K562 (cell line): ENCODE data around the gene GPER1. TPM values are rescaled to one million over a fixed set of nuclear protein-coding genes. Genes with fewer than 3 reads are reported as not detected.
A peak's percentile ranks its signal among the peaks of the same experiment; 100 is the strongest.

Experiments
- ATAC-seq: fragments of 200-7000 bp; cut with Tn5 transposase; 3 replicates; pipeline ENCODE4 v1.9.1; 2020; ENCODE audit warnings: moderate library complexity
- BruUV-seq: library from RNA; stranded (reverse); fragments of 400-500 nt; replicated peaks from 2 replicates; lab custom pipeline; 2021; lab: Mats Ljungman, UMichigan
- CTCF ChIA-PET: fragments of 300-600 bp; formaldehyde crosslinking; extraction: SDS; loops from one replicate; lab custom pipeline; 2021; ENCODE audit warnings: low intra/inter-chr PET ratio; lab: Yijun Ruan, JAX
- POLR2A ChIA-PET: fragments of 300-600, 350-650 bp; sonication (Branson Sonifier 250); formaldehyde crosslinking; extraction: SDS; loops from one replicate; lab custom pipeline; 2021; ENCODE audit warnings: antibody characterized with exemption, inconsistent platforms; lab: Yijun Ruan, JAX
- DNase-seq, 4 experiments: peaks; one replicate each; pipeline versions ENCODE4 v3.0.0 to v3.0.0-alpha.2; 2011 to 2018; ENCODE audit warnings: low spot score in 3 of 4, mixed read lengths in 3 of 4; ENCODE audit errors: extremely low read depth in 1 of 4
- FAIRE-seq: peaks from 2 replicates; lab custom pipeline; 2011; peaks lifted over from hg19 to GRCh38; lab: Jason Lieb, UNC
- H2AFZ ChIP-seq: 2 replicates; pipeline ENCODE4 v1.6.0; 2011; ENCODE audit warnings: low read depth, low read length, control low read depth, inconsistent platforms
- H3K27ac ChIP-seq: fragments of 200-600 bp; 3 replicates; pipeline ENCODE4 v1.8.0; 2011; ENCODE audit warnings: low read depth, mild to moderate bottlenecking, control low read depth, inconsistent platforms, low read length, moderate library complexity, mixed read lengths; ENCODE audit errors: extremely low read depth
- H3K27me3 ChIP-seq, 2 experiments: fragments of 300-600 bp in 1 of 2; 2 replicates in 1 of 2; 3 replicates in 1 of 2; pipeline versions ENCODE4 v1.6.0 to v1.8.0; 2011; ENCODE audit warnings: inconsistent platforms in 2 of 2, low read length in 2 of 2, mild to moderate bottlenecking in 1 of 2, mixed read lengths in 1 of 2, moderate library complexity in 1 of 2; ENCODE audit not compliant: control insufficient read depth in 2 of 2, insufficient read depth in 2 of 2
- H3K36me3 ChIP-seq: fragments of 300-600 bp; 3 replicates; pipeline ENCODE4 v1.8.0; 2011; ENCODE audit warnings: mild to moderate bottlenecking, low read length, inconsistent platforms; ENCODE audit not compliant: control insufficient read depth, insufficient read depth
- H3K4me1 ChIP-seq, 2 experiments: fragments of 200-600 bp in 1 of 2; replicated peaks in 1 of 2; 2 replicates in 1 of 2; 3 replicates in 1 of 2; pipeline versions ENCODE4 v1.5.1 to v1.8.0; 2011; ENCODE audit warnings: inconsistent platforms in 2 of 2, low read length in 2 of 2, mild to moderate bottlenecking in 1 of 2, mixed read lengths in 1 of 2, moderate library complexity in 1 of 2; ENCODE audit not compliant: control insufficient read depth in 2 of 2, insufficient read depth in 2 of 2
- H3K4me2 ChIP-seq: 2 replicates; pipeline ENCODE4 v1.6.1; 2011; ENCODE audit warnings: low read length, control low read depth, inconsistent platforms, mixed read lengths; ENCODE audit not compliant: insufficient read depth
- H3K4me3 ChIP-seq: fragments of 200-600 bp; sonication (generic), shearing (Covaris generic); 2 replicates; pipeline ENCODE4 v1.5.1; 2016; ENCODE audit warnings: control low read depth, inconsistent platforms
- H3K79me2 ChIP-seq: fragments of 200-600 bp; 3 replicates; pipeline ENCODE4 v1.8.0; 2011; ENCODE audit warnings: low read length, inconsistent platforms; ENCODE audit not compliant: control insufficient read depth, insufficient read depth
- H3K9ac ChIP-seq, 2 experiments: 2 replicates each; pipeline versions ENCODE4 v1.6.0 to v1.6.1; 2011; ENCODE audit warnings: low read depth in 2 of 2, low read length in 2 of 2, control low read depth in 1 of 2, inconsistent platforms in 1 of 2, mild to moderate bottlenecking in 1 of 2, mixed read lengths in 1 of 2; ENCODE audit not compliant: insufficient read depth in 1 of 2
- H3K9me1 ChIP-seq: one replicate; pipeline ENCODE4 v1.6.0; 2011; ENCODE audit warnings: inconsistent platforms, mild to moderate bottlenecking, low read length, moderate library complexity; ENCODE audit not compliant: control insufficient read depth, insufficient read depth
- H3K9me3 ChIP-seq: replicated peaks from 2 replicates; pipeline ENCODE4 v1.5.1; 2011; ENCODE audit warnings: low read depth, low read length, inconsistent platforms; ENCODE audit not compliant: control insufficient read depth, insufficient read depth
- H4K20me1 ChIP-seq: replicated peaks from 2 replicates; pipeline ENCODE4 v1.6.1; 2011; ENCODE audit warnings: low read length, inconsistent platforms, mixed read lengths; ENCODE audit not compliant: control insufficient read depth, insufficient read depth
- KDM4B ChIP-seq, 2 experiments: fragments of 450-650 bp in 1 of 2; sonication (generic) in 1 of 2; IDR thresholded peaks; 2 replicates each; pipeline ENCODE4 v1.6.1; 2016 to 2017; ENCODE audit warnings: borderline replicate concordance in 2 of 2, antibody characterized with exemption in 1 of 2, low read depth in 1 of 2, mild to moderate bottlenecking in 1 of 2
- RFX1 ChIP-seq: fragments of 450-650 bp; IDR thresholded peaks from 2 replicates; pipeline ENCODE4 v1.6.1; 2016; ENCODE audit warnings: mild to moderate bottlenecking, moderate library complexity
- ZBTB43 ChIP-seq: sonication (generic); formaldehyde crosslinking; IDR thresholded peaks from 2 replicates; pipeline ENCODE4 v1.8.0; 2023; ENCODE audit warnings: mild to moderate bottlenecking, missing genetic modification reagents
- WGBS: fragments of 100-300 bp; shearing (Covaris generic); methylation state at CpG from one replicate; pipeline ENCODE4 v1.1.6; 2016; ENCODE audit warnings: low coverage, mixed read lengths; ENCODE audit not compliant: insufficient coverage; ENCODE audit errors: missing lambda C conversion rate; 5-methylcytosine and 5-hydroxymethylcytosine counted together
- in situ Hi-C: fragments of 300-500 bp; cut with MboI; formaldehyde crosslinking; loops from 4 replicates; pipeline ENCODE4 v1.15.0; 2018; ENCODE audit warnings: inconsistent platforms, mixed read lengths
- intact Hi-C: fragments of 100-400 bp; cut with micrococcal nuclease; formaldehyde crosslinking; loops from 2 replicates; pipeline ENCODE4 v1.14.2; 2022
- polyA plus RNA-seq, 8 experiments: library from polyadenylated mRNA; depleted of rRNA in 4 of 8; stranded (reverse) in 5 of 8; unstranded in 3 of 8; fragments of >200 nt; fragmentation: Nextera tagmentation in 2 of 8; fragmentation: Illumina TruSeq in 1 of 8; extraction: Ambion mirVana in 2 of 8; extraction: Trizol in 1 of 8; gene quantifications; 2 replicates each; pipeline versions ENCODE4 v1.2.1 to v1.2.3, GENCODE V29; 2011 to 2014; ENCODE audit warnings: inconsistent platforms in 1 of 8, missing spikeins in 1 of 8
- total RNA-seq, 7 experiments: library from RNA; depleted of rRNA in 6 of 7; stranded (reverse); fragments of >200 nt in 6 of 7; fragmentation: Illumina TruSeq in 2 of 7; extraction: Trizol in 2 of 7; gene quantifications; 2 replicates each; pipeline versions ENCODE4 v1.2.1 to v1.2.3, GENCODE V29; 2011 to 2021; ENCODE audit warnings: low replicate concordance in 1 of 7
- TF ChIP-seq, protein P1 (sequence below), 2 experiments: fragments of 200-800 bp in 1 of 2; sonication (Bioruptor generic) in 1 of 2; sonication (generic) in 1 of 2; formaldehyde crosslinking in 1 of 2; IDR thresholded peaks in 1 of 2; conservative IDR thresholded peaks in 1 of 2; 2 replicates each; pipeline versions ENCODE4 v1.5.0 to v1.6.1; 2016 to 2020; ENCODE audit warnings: missing compliant biosample characterization in 1 of 2, missing genetic modification characterization in 1 of 2, missing genetic modification reagents in 1 of 2

GPER1 gene
- total and polyA plus RNA-seq, 9 of the 15 experiments (the other 6 are each of a cell fraction or from before 2014, with no cell fraction given) = 0.04 to 0.09 (median 0.08) TPM; not detected in 6

- no peak for TF ChIP-seq KDM4B (IDR thresholded peaks at IDR 0.05; ENCODE audit: borderline replicate concordance in 2 of 2, low read depth in 1 of 2)
- TF ChIP-seq, protein P1, sequence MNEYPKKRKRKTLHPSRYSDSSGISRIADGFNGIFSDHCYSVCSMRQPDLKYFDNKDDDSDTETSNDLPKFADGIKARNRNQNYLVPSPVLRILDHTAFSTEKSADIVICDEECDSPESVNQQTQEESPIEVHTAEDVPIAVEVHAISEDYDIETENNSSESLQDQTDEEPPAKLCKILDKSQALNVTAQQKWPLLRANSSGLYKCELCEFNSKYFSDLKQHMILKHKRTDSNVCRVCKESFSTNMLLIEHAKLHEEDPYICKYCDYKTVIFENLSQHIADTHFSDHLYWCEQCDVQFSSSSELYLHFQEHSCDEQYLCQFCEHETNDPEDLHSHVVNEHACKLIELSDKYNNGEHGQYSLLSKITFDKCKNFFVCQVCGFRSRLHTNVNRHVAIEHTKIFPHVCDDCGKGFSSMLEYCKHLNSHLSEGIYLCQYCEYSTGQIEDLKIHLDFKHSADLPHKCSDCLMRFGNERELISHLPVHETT (CRISPR knock-in tag; conservative IDR thresholded peaks at IDR 0.05 in 1 of 2, IDR thresholded peaks at IDR 0.05 in 1 of 2) = no peak
- peak; percentile 12; the same call in 1 of the 2 replicates for TF ChIP-seq RFX1
- no peak for TF ChIP-seq ZBTB43 (CRISPR knock-in tag)
- TF ChIP-seq, all 486 proteins: peak for 1
- H3K4me1 ChIP-seq = peaks cover 7 to 24% of the 10 kb centered on the region in 2 experiments; a peak in 4 of 5 replicates
- WGBS = 33% methylated on average over 14 of the region's 14 CpGs
- no peaks in the 10 kb centered on the region for H3K9me1 ChIP-seq
- intact Hi-C loops = no loop called here
- no TSS peak for BruUV-seq
- no peaks in the 10 kb centered on the region for H4K20me1 ChIP-seq
- H3K27me3 ChIP-seq = no peaks in the 10 kb centered on the region
- ChIA-PET CTCF (no interaction called here), POLR2A (no interaction called here)
- in situ Hi-C loops = no loop called here
- no peak overlapping the region for H3K4me3 ChIP-seq
- no peak for DNase-seq
- FAIRE-seq = no peak
- peaks cover 7% of the 10 kb centered on the region for H3K79me2 ChIP-seq
- H3K9me3 ChIP-seq = no peaks in the 10 kb centered on the region
- 0 out of 2 replicates have a peak overlapping the region, but pooled peaks have one; percentile 16 for H2AFZ ChIP-seq
- no peak for ATAC-seq
- no peak overlapping the region for H3K27ac ChIP-seq
- no peaks in the 10 kb centered on the region for H3K36me3 ChIP-seq
- no peak overlapping the region for H3K4me2 ChIP-seq
- peak overlapping the region in 1 of 2 experiments; percentile 54; a peak in 1 of 4 replicates for H3K9ac ChIP-seq
Measured at GRCh38 chr7:1142051-1142635, 54.2 kb downstream of the GPER1 start.
